Measurements from ENCODE around the gene SOHLH2.

SOHLH2 gene

GRCh38 chr13:36131222-36131930 lies 83.0 kb downstream of the SOHLH2 start, which contains the start of gene DCLK1:
TSS of gene DCLK1 (minus strand) at chr13:36131382.
- Histone ChIP-seq H3K36me3 (ENCODE audit: insufficient read depth, low read length) (no peaks in the 10 kb centered on the region), H3K27ac (ENCODE audit: low read depth, low read length) (peak within 1 kb of the TSS; percentile 2), H3K9me3 (ENCODE audit: low read length) (no peaks in the 10 kb centered on the region), H3K9ac (ENCODE audit: low read length) (no peak within 1 kb of the TSS), H3K4me1 (ENCODE audit: insufficient read depth, low read length) (no peaks in the 10 kb centered on the region), H3K4me3 (ENCODE audit: low read depth in 1 of 2, low read length in 2 of 2) (peak within 1 kb of the TSS; percentile 52 to 55), H3K27me3 (ENCODE audit: control insufficient read depth in 1 of 2, insufficient read depth in 2 of 2, low read length in 2 of 2) (no peaks in the 10 kb centered on the region)

- no peak overlapping the region for H3K9ac ChIP-seq (ENCODE audit: low read length)
- no peaks in the 10 kb centered on the region for H3K36me3 ChIP-seq (ENCODE audit: insufficient read depth, low read length)
- H3K9me3 ChIP-seq (ENCODE audit: low read length) = no peaks in the 10 kb centered on the region
- peak overlapping the region; percentile 2 for H3K27ac ChIP-seq (ENCODE audit: low read depth, low read length)
- H3K4me1 ChIP-seq (ENCODE audit: insufficient read depth, low read length) = no peaks in the 10 kb centered on the region
- H3K4me3 ChIP-seq (ENCODE audit: low read depth in 1 of 2, low read length in 2 of 2) = peak overlapping the region; percentile 52 to 55
- no peaks in the 10 kb centered on the region for H3K27me3 ChIP-seq (ENCODE audit: control insufficient read depth in 1 of 2, insufficient read depth in 2 of 2, low read length in 2 of 2)
Observed at GRCh38 chr13:36130552-36131221, 83.7 kb downstream of the SOHLH2 start.

GRCh38 chr13:36130193-36130551 lies 84.2 kb downstream of the SOHLH2 start:
- no peaks in the 10 kb centered on the region for H3K27me3 ChIP-seq (ENCODE audit: control insufficient read depth in 1 of 2, insufficient read depth in 2 of 2, low read length in 2 of 2)
- H3K9ac ChIP-seq (ENCODE audit: low read length) = no peak overlapping the region
- H3K27ac ChIP-seq (ENCODE audit: low read depth, low read length) = peak overlapping the region; percentile 2
- no peaks in the 10 kb centered on the region for H3K9me3 ChIP-seq (ENCODE audit: low read length)
- no peaks in the 10 kb centered on the region for H3K36me3 ChIP-seq (ENCODE audit: insufficient read depth, low read length)
- peak overlapping the region; percentile 52 to 55 for H3K4me3 ChIP-seq (ENCODE audit: low read depth in 1 of 2, low read length in 2 of 2)
- H3K4me1 ChIP-seq (ENCODE audit: insufficient read depth, low read length) = no peaks in the 10 kb centered on the region

- Histone ChIP-seq H3K9ac (ENCODE audit: low read length) (no peak overlapping the region), H3K4me3 (ENCODE audit: low read depth in 1 of 2, low read length in 2 of 2) (peak overlapping the region in 1 of 2 donors; percentile 55), H3K9me3 (ENCODE audit: low read length) (no peaks in the 10 kb centered on the region), H3K27ac (ENCODE audit: low read depth, low read length) (no peak overlapping the region), H3K27me3 (ENCODE audit: control insufficient read depth in 1 of 2, insufficient read depth in 2 of 2, low read length in 2 of 2) (no peaks in the 10 kb centered on the region), H3K4me1 (ENCODE audit: insufficient read depth, low read length) (peaks cover 2% of the 10 kb centered on the region), H3K36me3 (ENCODE audit: insufficient read depth, low read length) (no peaks in the 10 kb centered on the region)
Observed at GRCh38 chr13:36129539-36129938, 84.8 kb downstream of the SOHLH2 start.

- Histone ChIP-seq H3K27me3 (ENCODE audit: control insufficient read depth in 1 of 2, insufficient read depth in 2 of 2, low read length in 2 of 2) (no peaks in the 10 kb centered on the region), H3K36me3 (ENCODE audit: insufficient read depth, low read length) (no peaks in the 10 kb centered on the region), H3K27ac (ENCODE audit: low read depth, low read length) (no peak overlapping the region), H3K9me3 (ENCODE audit: low read length) (no peaks in the 10 kb centered on the region), H3K4me3 (ENCODE audit: low read depth in 1 of 2, low read length in 2 of 2) (no peak overlapping the region), H3K9ac (ENCODE audit: low read length) (no peak overlapping the region), H3K4me1 (ENCODE audit: insufficient read depth, low read length) (peaks cover 9% of the 10 kb centered on the region)
Observed at GRCh38 chr13:36126491-36126890, 87.9 kb downstream of the SOHLH2 start.

GRCh38 chr13:36125841-36126240 lies 88.5 kb downstream of the SOHLH2 start:
- no peak overlapping the region for H3K27ac ChIP-seq (ENCODE audit: low read depth, low read length)
- H3K4me3 ChIP-seq (ENCODE audit: low read depth in 1 of 2, low read length in 2 of 2) = no peak overlapping the region
- H3K27me3 ChIP-seq (ENCODE audit: control insufficient read depth in 1 of 2, insufficient read depth in 2 of 2, low read length in 2 of 2) = no peaks in the 10 kb centered on the region
- no peaks in the 10 kb centered on the region for H3K9me3 ChIP-seq (ENCODE audit: low read length)
- H3K4me1 ChIP-seq (ENCODE audit: insufficient read depth, low read length) = peaks cover 9% of the 10 kb centered on the region
- no peak overlapping the region for H3K9ac ChIP-seq (ENCODE audit: low read length)
- no peaks in the 10 kb centered on the region for H3K36me3 ChIP-seq (ENCODE audit: insufficient read depth, low read length)

- Histone ChIP-seq H3K36me3 (ENCODE audit: insufficient read depth, low read length) (no peaks in the 10 kb centered on the region), H3K9me3 (ENCODE audit: low read length) (no peaks in the 10 kb centered on the region), H3K9ac (ENCODE audit: low read length) (no peak overlapping the region), H3K27ac (ENCODE audit: low read depth, low read length) (no peak overlapping the region), H3K27me3 (ENCODE audit: control insufficient read depth in 1 of 2, insufficient read depth in 2 of 2, low read length in 2 of 2) (no peaks in the 10 kb centered on the region), H3K4me3 (ENCODE audit: low read depth in 1 of 2, low read length in 2 of 2) (no peak overlapping the region), H3K4me1 (ENCODE audit: insufficient read depth, low read length) (peaks cover 9% of the 10 kb centered on the region)
Observed at GRCh38 chr13:36124236-36124822, 90.0 kb downstream of the SOHLH2 start.
